HepG2 (cell line): Measurements from ENCODE around the gene NKAIN2. TPM values are rescaled to one million over a fixed set of nuclear protein-coding genes. Genes with fewer than 3 reads are reported as not detected.

Experiments used
- ATAC-seq: fragments of 200-7000 bp; cut with Tn5 transposase; 3 replicates; pipeline ENCODE4 v1.9.1; 2020; ENCODE audit warnings: mild to moderate bottlenecking, moderate library complexity
- BruUV-seq: library from RNA; stranded (reverse); fragments of 400-500 nt; replicated peaks from 2 replicates; lab custom pipeline; 2021; lab: Mats Ljungman, UMichigan
- CTCF ChIA-PET: fragments of 300-600 bp; formaldehyde crosslinking; extraction: SDS; loops from one replicate; lab custom pipeline; 2021; ENCODE audit warnings: low total read pairs, inconsistent platforms, low intra/inter-chr PET ratio; lab: Yijun Ruan, JAX
- POLR2A ChIA-PET: fragments of 350-600 bp; sonication (Branson Sonifier 250); formaldehyde crosslinking; loops from one replicate; lab custom pipeline; 2020; ENCODE audit warnings: antibody characterized with exemption, inconsistent platforms; lab: Yijun Ruan, JAX
- DNase-seq: peaks from one replicate; pipeline ENCODE4 v3.0.0-alpha.2; 2015; ENCODE audit warnings: low spot score
- FAIRE-seq: peaks from 3 replicates; lab custom pipeline; 2011; peaks lifted over from hg19 to GRCh38; lab: Jason Lieb, UNC
- H2AFZ ChIP-seq: one replicate; pipeline ENCODE4 v1.6.1; 2011; ENCODE audit warnings: low read length, inconsistent platforms
- H3K27ac ChIP-seq: fragments of 300-600 bp; 3 replicates; pipeline ENCODE4 v1.8.0; 2011; ENCODE audit warnings: mixed run types, mild to moderate bottlenecking, mixed read lengths, low read length, inconsistent platforms; ENCODE audit not compliant: insufficient read depth; ENCODE audit errors: extremely low read length
- H3K27me3 ChIP-seq, 2 experiments: fragments of 200-600 bp in 1 of 2; 2 replicates in 1 of 2; 3 replicates in 1 of 2; pipeline versions ENCODE4 v1.6.0 to v1.8.0; 2011; ENCODE audit warnings: low read length in 2 of 2, mild to moderate bottlenecking in 2 of 2, moderate library complexity in 2 of 2, inconsistent platforms in 1 of 2; ENCODE audit not compliant: insufficient read depth in 2 of 2, control insufficient read depth in 1 of 2
- H3K36me3 ChIP-seq, 2 experiments: fragments of 200-600 bp in 1 of 2; replicated peaks in 1 of 2; 2 replicates in 1 of 2; 3 replicates in 1 of 2; pipeline versions ENCODE4 v1.5.1 to v1.8.0; 2011; ENCODE audit warnings: low read length in 2 of 2, inconsistent platforms in 1 of 2; ENCODE audit not compliant: insufficient read depth in 2 of 2, control insufficient read depth in 1 of 2
- H3K4me1 ChIP-seq: 2 replicates; pipeline ENCODE4 v1.5.1; 2012; ENCODE audit warnings: low read length, inconsistent platforms; ENCODE audit not compliant: insufficient read depth
- H3K4me2 ChIP-seq: 2 replicates; pipeline ENCODE4 v1.6.0; 2011; ENCODE audit warnings: low read depth, low read length, inconsistent platforms
- H3K4me3 ChIP-seq, 3 experiments: fragments of 200-600 bp in 1 of 3; sonication (generic), shearing (Covaris generic) in 1 of 3; replicated peaks in 1 of 3; 2 replicates each; pipeline ENCODE4 v1.5.1; 2011 to 2016; ENCODE audit warnings: low read length in 3 of 3, inconsistent platforms in 2 of 3, low read depth in 2 of 3, mild to moderate bottlenecking in 2 of 3, control low read depth in 1 of 3, mixed read lengths in 1 of 3; ENCODE audit not compliant: insufficient read depth in 1 of 3
- H3K79me2 ChIP-seq: one replicate; pipeline ENCODE4 v1.6.1; 2011; ENCODE audit warnings: low read length, inconsistent platforms; ENCODE audit not compliant: insufficient read depth
- H3K9ac ChIP-seq: 2 replicates; pipeline ENCODE4 v1.6.0; 2011; ENCODE audit warnings: mild to moderate bottlenecking, low read depth, low read length, inconsistent platforms; ENCODE audit not compliant: insufficient read depth
- H3K9me3 ChIP-seq: 2 replicates; pipeline ENCODE4 v1.5.1; 2012; ENCODE audit warnings: mild to moderate bottlenecking, low read length
- H4K20me1 ChIP-seq: 2 replicates; pipeline ENCODE4 v1.6.0; 2011; ENCODE audit warnings: inconsistent platforms, mild to moderate bottlenecking, low read length, moderate library complexity; ENCODE audit not compliant: insufficient read depth
- AKAP8 ChIP-seq: sonication (generic); formaldehyde crosslinking; IDR thresholded peaks from 2 replicates; pipeline ENCODE4 v1.5.1; 2020; ENCODE audit warnings: mild to moderate bottlenecking, missing genetic modification reagents
- CAMTA2 ChIP-seq: sonication (generic); formaldehyde crosslinking; IDR thresholded peaks from 2 replicates; pipeline ENCODE4 v1.4.0; 2020; ENCODE audit warnings: mild to moderate bottlenecking, missing genetic modification reagents, borderline replicate concordance
- DZIP1 ChIP-seq: sonication (generic); formaldehyde crosslinking; IDR thresholded peaks from 2 replicates; pipeline ENCODE4 v1.5.0; 2020; ENCODE audit warnings: mild to moderate bottlenecking, missing genetic modification reagents
- NFYC ChIP-seq: IDR thresholded peaks from 2 replicates; pipeline ENCODE4 v1.6.1; 2016; ENCODE audit warnings: missing genetic modification reagents, missing compliant biosample characterization
- NPAS2 ChIP-seq: sonication (generic); formaldehyde crosslinking; IDR thresholded peaks from 2 replicates; pipeline ENCODE4 v1.8.0; 2022; ENCODE audit warnings: mild to moderate bottlenecking, missing genetic modification reagents, borderline replicate concordance
- ZFP90 ChIP-seq: sonication (generic); formaldehyde crosslinking; IDR thresholded peaks from 2 replicates; pipeline ENCODE4 v1.8.0; 2022; ENCODE audit warnings: missing genetic modification reagents, mild to moderate bottlenecking, inconsistent platforms, borderline replicate concordance
- ZNF44 ChIP-seq: sonication (generic); formaldehyde crosslinking; IDR thresholded peaks from 2 replicates; pipeline ENCODE4 v1.5.1; 2020; ENCODE audit warnings: mild to moderate bottlenecking, missing genetic modification reagents
- ZNF501 ChIP-seq: sonication (generic); formaldehyde crosslinking; IDR thresholded peaks from 2 replicates; pipeline ENCODE4 v1.5.1; 2020; ENCODE audit warnings: mild to moderate bottlenecking, moderate library complexity, missing genetic modification reagents
- ZNF503 ChIP-seq: sonication (generic); formaldehyde crosslinking; IDR thresholded peaks from 2 replicates; pipeline ENCODE4 v1.4.0; 2020; ENCODE audit warnings: missing genetic modification reagents
- ZNF550 ChIP-seq: sonication (generic); formaldehyde crosslinking; IDR thresholded peaks from 2 replicates; pipeline ENCODE4 v1.4.0; 2020; ENCODE audit warnings: mild to moderate bottlenecking, missing genetic modification reagents, borderline replicate concordance
- ZNF558 ChIP-seq: sonication (generic); formaldehyde crosslinking; IDR thresholded peaks from 2 replicates; pipeline ENCODE4 v1.9.0; 2022; ENCODE audit warnings: mild to moderate bottlenecking, missing genetic modification reagents, borderline replicate concordance
- ZNF629 ChIP-seq: sonication (generic); formaldehyde crosslinking; conservative IDR thresholded peaks from 2 replicates; pipeline ENCODE4 v1.5.0; 2020; ENCODE audit warnings: missing genetic modification reagents
- ZSCAN31 ChIP-seq: sonication (generic); formaldehyde crosslinking; IDR thresholded peaks from 2 replicates; pipeline ENCODE4 v1.5.0; 2020; ENCODE audit warnings: low read depth, mild to moderate bottlenecking, missing genetic modification reagents
- WGBS: methylation state at CpG from one replicate; pipeline ENCODE4 v1.1.6; 2017; ENCODE audit warnings: low lambda C conversion rate; 5-methylcytosine and 5-hydroxymethylcytosine counted together
- in situ Hi-C: cut with HindIII; loops from 2 replicates; pipeline ENCODE4 v1.10.0; 2017; ENCODE audit warnings: low pct_unique_long_range_greater_than_20kb; ENCODE audit not compliant: extremely low pct_ligation_motif_present
- intact Hi-C: fragments of 100-400 bp; cut with micrococcal nuclease; formaldehyde crosslinking; loops from one replicate; pipeline ENCODE4 v1.10.0; 2022; ENCODE audit not compliant: unreplicated experiment
- polyA plus RNA-seq, 8 experiments: library from polyadenylated mRNA; depleted of rRNA in 3 of 8; stranded (reverse) in 7 of 8; unstranded in 1 of 8; fragments of >200 nt; fragmentation: Illumina TruSeq in 4 of 8; extraction: Trizol in 4 of 8; gene quantifications; 2 replicates each; pipeline versions ENCODE4 v1.2.1 to v1.2.3, GENCODE V29; 2011 to 2016; ENCODE audit warnings: low read depth in 4 of 8, missing spikeins in 1 of 8, mixed read lengths in 1 of 8; ENCODE audit not compliant: insufficient read depth in 1 of 8
- total RNA-seq, 5 experiments: library from RNA; depleted of rRNA; stranded (reverse); fragments of >200 nt; fragmentation: Illumina TruSeq; extraction: Trizol; gene quantifications; 2 replicates each; pipeline ENCODE4 v1.2.3, GENCODE V29; 2016; ENCODE audit warnings: low read depth in 1 of 5
- TF ChIP-seq, protein P1 (sequence below): sonication (generic); formaldehyde crosslinking; IDR thresholded peaks from 2 replicates; pipeline ENCODE4 v1.5.0; 2020; ENCODE audit warnings: missing genetic modification reagents
- TF ChIP-seq, protein P2 (sequence below): sonication (generic); formaldehyde crosslinking; IDR thresholded peaks from 2 replicates; pipeline ENCODE4 v1.9.0; 2021; ENCODE audit warnings: missing genetic modification reagents, mild to moderate bottlenecking, borderline replicate concordance
- TF ChIP-seq, protein P3 (sequence below): sonication (generic); formaldehyde crosslinking; IDR thresholded peaks from 2 replicates; pipeline ENCODE4 v1.8.1; 2023; ENCODE audit warnings: missing genetic modification reagents, inconsistent platforms, borderline replicate concordance

The NKAIN2 gene
- total and polyA plus RNA-seq, 2 of the 13 experiments (the other 11 are each of a cell fraction or from before 2014, with no cell fraction given): not detected

- Histone ChIP-seq H4K20me1 (no peaks in the 10 kb centered on the region), H3K27ac (no peak overlapping the region), H3K9ac (no peak overlapping the region), H3K4me2 (no peak overlapping the region), H3K79me2 (no peaks in the 10 kb centered on the region), H3K27me3 (no peaks in the 10 kb centered on the region), H2AFZ (no peak overlapping the region), H3K4me3 (no peak overlapping the region), H3K36me3 (no peaks in the 10 kb centered on the region), H3K4me1 (no peaks in the 10 kb centered on the region), H3K9me3 (no peaks in the 10 kb centered on the region)
- WGBS: 2% methylated on average over 2 of the region's 2 CpGs
- CTCF ChIA-PET: no interaction called here
- no peak for ATAC-seq
- POLR2A ChIA-PET: no interaction called here
- TF ChIP-seq ZNF501 (CRISPR knock-in tag) (no peak), NPAS2 (no peak), AKAP8 (CRISPR knock-in tag) (no peak), ZNF44 (CRISPR knock-in tag) (no peak), CAMTA2 (CRISPR knock-in tag) (no peak), ZNF550 (CRISPR knock-in tag) (no peak), ZNF629 (CRISPR knock-in tag) (no peak), NFYC (CRISPR knock-in tag) (no peak), ZNF503 (CRISPR knock-in tag) (no peak), ZFP90 (CRISPR knock-in tag) (no peak), ZNF558 (CRISPR knock-in tag) (no peak), ZSCAN31 (CRISPR knock-in tag) (no peak), DZIP1 (CRISPR knock-in tag) (no peak)
- TF ChIP-seq, protein P1, sequence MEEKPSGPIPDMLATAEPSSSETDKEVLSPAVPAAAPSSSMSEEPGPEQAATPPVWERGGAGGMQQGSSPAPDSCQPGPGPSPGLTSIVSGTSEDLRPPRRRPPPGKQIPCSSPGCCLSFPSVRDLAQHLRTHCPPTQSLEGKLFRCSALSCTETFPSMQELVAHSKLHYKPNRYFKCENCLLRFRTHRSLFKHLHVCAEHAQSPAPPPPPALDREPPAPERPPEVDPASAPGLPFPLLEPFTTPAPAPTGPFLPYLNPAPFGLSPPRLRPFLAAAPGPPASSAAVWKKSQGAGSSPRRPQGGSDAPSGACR: no peak
- TF ChIP-seq, protein P2, sequence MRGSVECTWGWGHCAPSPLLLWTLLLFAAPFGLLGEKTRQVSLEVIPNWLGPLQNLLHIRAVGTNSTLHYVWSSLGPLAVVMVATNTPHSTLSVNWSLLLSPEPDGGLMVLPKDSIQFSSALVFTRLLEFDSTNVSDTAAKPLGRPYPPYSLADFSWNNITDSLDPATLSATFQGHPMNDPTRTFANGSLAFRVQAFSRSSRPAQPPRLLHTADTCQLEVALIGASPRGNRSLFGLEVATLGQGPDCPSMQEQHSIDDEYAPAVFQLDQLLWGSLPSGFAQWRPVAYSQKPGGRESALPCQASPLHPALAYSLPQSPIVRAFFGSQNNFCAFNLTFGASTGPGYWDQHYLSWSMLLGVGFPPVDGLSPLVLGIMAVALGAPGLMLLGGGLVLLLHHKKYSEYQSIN (CRISPR knock-in tag): no peak
- TF ChIP-seq, protein P3, sequence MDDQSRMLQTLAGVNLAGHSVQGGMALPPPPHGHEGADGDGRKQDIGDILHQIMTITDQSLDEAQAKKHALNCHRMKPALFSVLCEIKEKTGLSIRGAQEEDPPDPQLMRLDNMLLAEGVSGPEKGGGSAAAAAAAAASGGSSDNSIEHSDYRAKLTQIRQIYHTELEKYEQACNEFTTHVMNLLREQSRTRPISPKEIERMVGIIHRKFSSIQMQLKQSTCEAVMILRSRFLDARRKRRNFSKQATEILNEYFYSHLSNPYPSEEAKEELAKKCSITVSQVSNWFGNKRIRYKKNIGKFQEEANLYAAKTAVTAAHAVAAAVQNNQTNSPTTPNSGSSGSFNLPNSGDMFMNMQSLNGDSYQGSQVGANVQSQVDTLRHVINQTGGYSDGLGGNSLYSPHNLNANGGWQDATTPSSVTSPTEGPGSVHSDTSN (CRISPR knock-in tag): no peak
- BruUV-seq: no TSS peak
- no peak for FAIRE-seq
- no peak for DNase-seq
- intact Hi-C loops: no loop called here
- in situ Hi-C loops: no loop called here
These were observed 34.7 kb upstream of the NKAIN2 start for GRCh38 chr6:123768921-123769320.
